ENCODE results near the gene C1orf141. TPM values are rescaled to one million over a fixed set of nuclear protein-coding genes. Genes with fewer than 3 reads are reported as not detected.

C1orf141 gene
- total and polyA plus RNA-seq, 9 of the 15 experiments (the other 6 are each of a cell fraction or from before 2014, with no cell fraction given) = not detected

DNA sequence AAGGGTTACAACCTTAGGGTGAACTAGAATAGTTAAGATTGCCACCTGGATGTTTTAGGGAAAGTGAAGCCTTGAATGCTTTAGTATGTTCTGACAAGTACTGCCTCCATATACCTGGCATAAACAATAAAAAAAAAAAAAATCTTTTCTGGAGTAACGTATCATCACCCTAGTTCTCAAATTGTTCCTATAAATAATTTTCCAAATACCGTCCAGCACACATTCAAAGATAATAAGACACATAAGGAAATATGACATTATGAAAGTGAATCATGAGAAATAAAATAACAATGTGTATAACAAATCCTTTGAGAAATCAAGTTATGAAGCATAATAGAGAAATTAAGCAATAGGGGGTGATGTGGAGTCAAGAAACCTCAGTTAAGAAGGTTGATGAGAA is 20.6 kb downstream of the C1orf141 start:
- no peak overlapping the region for H3K4me2 ChIP-seq (ENCODE audit: insufficient read depth, low read length)
- intact Hi-C loops (cut with micrococcal nuclease) = no loop called here

DNA sequence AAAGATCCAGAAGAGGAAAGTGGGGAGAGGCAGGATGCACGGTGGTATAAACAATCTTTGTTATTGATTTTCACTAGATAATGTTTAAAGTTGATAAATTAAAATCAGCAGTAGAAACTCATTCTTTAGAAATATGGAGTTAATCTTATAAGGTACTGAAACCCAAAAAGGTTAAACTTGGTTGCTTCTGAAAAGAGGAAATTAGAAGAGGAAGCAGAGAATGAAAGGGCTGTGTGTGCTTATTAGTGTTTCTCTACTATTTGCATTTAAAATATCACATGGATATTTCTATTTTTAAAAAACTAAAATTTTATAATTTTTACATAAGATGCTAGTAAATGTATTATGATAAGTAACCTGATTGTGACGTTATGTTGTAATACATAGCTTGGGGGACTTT is 24.4 kb downstream of the C1orf141 start:
- H3K79me2 ChIP-seq (ENCODE audit: control insufficient read depth, insufficient read depth, low read length) = no peaks in the 10 kb centered on the region
- no peaks in the 10 kb centered on the region for H3K27me3 ChIP-seq (ENCODE audit: control insufficient read depth in 2 of 2, insufficient read depth in 2 of 2, low read length in 2 of 2)
- 2% methylated on average over 2 of the region's 2 CpGs for WGBS (ENCODE audit: insufficient coverage, low coverage, missing lambda C conversion rate)
- H2AFZ ChIP-seq (ENCODE audit: low read depth, low read length) = no peak overlapping the region
- ChIA-PET CTCF (ENCODE audit: low intra/inter-chr PET ratio) (no interaction called here), POLR2A (no interaction called here)
- H3K4me1 ChIP-seq (replicated peaks in 1 of 2; ENCODE audit: control insufficient read depth in 2 of 2, insufficient read depth in 2 of 2, low read length in 2 of 2) = no peaks in the 10 kb centered on the region
- H3K9me3 ChIP-seq (replicated peaks; ENCODE audit: control insufficient read depth, insufficient read depth, low read depth, low read length) = no peaks in the 10 kb centered on the region
- in situ Hi-C loops (cut with MboI) = no loop called here
- H3K9me1 ChIP-seq (ENCODE audit: control insufficient read depth, insufficient read depth, low read length) = no peaks in the 10 kb centered on the region
- no peaks in the 10 kb centered on the region for H3K36me3 ChIP-seq (ENCODE audit: control insufficient read depth, insufficient read depth, low read length)
- H3K4me3 ChIP-seq = no peak overlapping the region
- intact Hi-C loops (cut with micrococcal nuclease) = no loop called here
- H4K20me1 ChIP-seq (replicated peaks; ENCODE audit: control insufficient read depth, insufficient read depth, low read length) = no peaks in the 10 kb centered on the region
- TF ChIP-seq POLR3G (IDR thresholded peaks at IDR 0.05; ENCODE audit: extremely low read depth, insufficient read length, insufficient replicate concordance) (no peak), ZNF507 (tag; conservative IDR thresholded peaks at IDR 0.05) (no peak), KAT2B (IDR thresholded peaks at IDR 0.05; ENCODE audit: low read depth, low read length) (no peak), TAF9B (IDR thresholded peaks at IDR 0.05; ENCODE audit: partially characterized antibody) (no peak), NFIX (CRISPR knock-in tag; IDR thresholded peaks at IDR 0.05; ENCODE audit: low read depth) (no peak), PHB2 (IDR thresholded peaks at IDR 0.05; ENCODE audit: low read depth) (no peak), ZNF324 (CRISPR knock-in tag; IDR thresholded peaks at IDR 0.05) (no peak), POLR3A (IDR thresholded peaks at IDR 0.05; ENCODE audit: borderline replicate concordance, extremely low read depth, insufficient read depth, insufficient read length) (no peak), RHOXF2B (CRISPR knock-in tag; conservative IDR thresholded peaks at IDR 0.05) (no peak)
- TF ChIP-seq, protein P1, sequence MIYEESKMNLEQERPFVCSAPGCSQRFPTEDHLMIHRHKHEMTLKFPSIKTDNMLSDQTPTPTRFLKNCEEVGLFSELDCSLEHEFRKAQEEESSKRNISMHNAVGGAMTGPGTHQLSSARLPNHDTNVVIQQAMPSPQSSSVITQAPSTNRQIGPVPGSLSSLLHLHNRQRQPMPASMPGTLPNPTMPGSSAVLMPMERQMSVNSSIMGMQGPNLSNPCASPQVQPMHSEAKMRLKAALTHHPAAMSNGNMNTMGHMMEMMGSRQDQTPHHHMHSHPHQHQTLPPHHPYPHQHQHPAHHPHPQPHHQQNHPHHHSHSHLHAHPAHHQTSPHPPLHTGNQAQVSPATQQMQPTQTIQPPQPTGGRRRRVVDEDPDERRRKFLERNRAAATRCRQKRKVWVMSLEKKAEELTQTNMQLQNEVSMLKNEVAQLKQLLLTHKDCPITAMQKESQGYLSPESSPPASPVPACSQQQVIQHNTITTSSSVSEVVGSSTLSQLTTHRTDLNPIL (CRISPR knock-in tag; IDR thresholded peaks at IDR 0.05) = no peak
- TF ChIP-seq, protein P2, sequence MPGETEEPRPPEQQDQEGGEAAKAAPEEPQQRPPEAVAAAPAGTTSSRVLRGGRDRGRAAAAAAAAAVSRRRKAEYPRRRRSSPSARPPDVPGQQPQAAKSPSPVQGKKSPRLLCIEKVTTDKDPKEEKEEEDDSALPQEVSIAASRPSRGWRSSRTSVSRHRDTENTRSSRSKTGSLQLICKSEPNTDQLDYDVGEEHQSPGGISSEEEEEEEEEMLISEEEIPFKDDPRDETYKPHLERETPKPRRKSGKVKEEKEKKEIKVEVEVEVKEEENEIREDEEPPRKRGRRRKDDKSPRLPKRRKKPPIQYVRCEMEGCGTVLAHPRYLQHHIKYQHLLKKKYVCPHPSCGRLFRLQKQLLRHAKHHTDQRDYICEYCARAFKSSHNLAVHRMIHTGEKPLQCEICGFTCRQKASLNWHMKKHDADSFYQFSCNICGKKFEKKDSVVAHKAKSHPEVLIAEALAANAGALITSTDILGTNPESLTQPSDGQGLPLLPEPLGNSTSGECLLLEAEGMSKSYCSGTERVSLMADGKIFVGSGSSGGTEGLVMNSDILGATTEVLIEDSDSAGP (CRISPR knock-in tag; IDR thresholded peaks at IDR 0.05) = no peak
- no peak for ATAC-seq
- no TSS peak for BruUV-seq (replicated peaks)
- no peak for DNase-seq (ENCODE audit: extremely low read depth in 1 of 4, low spot score in 3 of 4)
- no peak for FAIRE-seq
- no peak overlapping the region for H3K9ac ChIP-seq (ENCODE audit: insufficient read depth in 1 of 2, low read depth in 2 of 2, low read length in 2 of 2)
- H3K27ac ChIP-seq (ENCODE audit: extremely low read depth, low read depth, low read length) = no peak overlapping the region
- H3K4me2 ChIP-seq (ENCODE audit: insufficient read depth, low read length) = no peak overlapping the region

More for the DNA sequence above, 20.6 kb downstream of the C1orf141 start:
- no peak for FAIRE-seq
- Histone ChIP-seq H3K9me3 (replicated peaks; ENCODE audit: control insufficient read depth, insufficient read depth, low read depth, low read length) (no peaks in the 10 kb centered on the region), H4K20me1 (replicated peaks; ENCODE audit: control insufficient read depth, insufficient read depth, low read length) (no peaks in the 10 kb centered on the region), H3K79me2 (ENCODE audit: control insufficient read depth, insufficient read depth, low read length) (no peaks in the 10 kb centered on the region), H3K4me3 (no peak overlapping the region), H2AFZ (ENCODE audit: low read depth, low read length) (0 out of 2 replicates have a peak overlapping the region, but pooled peaks have one; percentile 9), H3K36me3 (ENCODE audit: control insufficient read depth, insufficient read depth, low read length) (no peaks in the 10 kb centered on the region), H3K27me3 (ENCODE audit: control insufficient read depth in 2 of 2, insufficient read depth in 2 of 2, low read length in 2 of 2) (no peaks in the 10 kb centered on the region), H3K4me1 (replicated peaks in 1 of 2; ENCODE audit: control insufficient read depth in 2 of 2, insufficient read depth in 2 of 2, low read length in 2 of 2) (no peaks in the 10 kb centered on the region), H3K9me1 (ENCODE audit: control insufficient read depth, insufficient read depth, low read length) (no peaks in the 10 kb centered on the region), H3K27ac (ENCODE audit: extremely low read depth, low read depth, low read length) (no peak overlapping the region), H3K9ac (ENCODE audit: insufficient read depth in 1 of 2, low read depth in 2 of 2, low read length in 2 of 2) (no peak overlapping the region)
- peak; percentile 37; the same call in 1 of the 2 replicates for TF ChIP-seq CEBPB (tag; IDR thresholded peaks at IDR 0.05)
- no peak for TF ChIP-seq CEBPG (CRISPR knock-in tag; IDR thresholded peaks at IDR 0.05)
- peak; percentile 28 to 30; a peak in 2 of 4 replicates for TF ChIP-seq CEBPG (tag; conservative IDR thresholded peaks at IDR 0.05 in 1 of 2, IDR thresholded peaks at IDR 0.05 in 1 of 2)
- TF ChIP-seq DMBX1 (CRISPR knock-in tag; IDR thresholded peaks at IDR 0.05; ENCODE audit: borderline replicate concordance) = no peak
- ATAC-seq = no peak
- DNase-seq (ENCODE audit: extremely low read depth in 1 of 4, low spot score in 3 of 4) = no peak
- ChIA-PET POLR2A (interaction anchor here (0.9 kb wide), 1 partner anchor 96 kb away, joined by 3 read pairs; no protein-coding TSS in a partner anchor), CTCF (ENCODE audit: low intra/inter-chr PET ratio) (no interaction called here)
- in situ Hi-C loops (cut with MboI) = no loop called here
- BruUV-seq (replicated peaks) = no TSS peak
- WGBS (ENCODE audit: insufficient coverage, low coverage, missing lambda C conversion rate) = 36% methylated on average over 2 of the region's 2 CpGs
